GM23248 (cell line): ENCODE data around the gene GK2.

Experiments used
- EZH2 ChIP-seq: fragments of 200-600 bp; sonication (generic); IDR thresholded peaks from 2 replicates; pipeline ENCODE4 v1.6.1; 2018; ENCODE audit warnings: antibody characterized with exemption, mild to moderate bottlenecking; ENCODE audit not compliant: insufficient read depth, poor library complexity, severe bottlenecking
- EZH2phosphoT487 ChIP-seq: fragments of 200-600 bp; sonication (generic); IDR thresholded peaks from 2 replicates; pipeline ENCODE4 v1.6.1; 2018; ENCODE audit warnings: antibody characterized with exemption, moderate library complexity, mild to moderate bottlenecking, low read depth; ENCODE audit not compliant: insufficient read depth

- TF ChIP-seq EZH2phosphoT487 = no peak
- no peak for TF ChIP-seq EZH2
These were observed 5.2 kb upstream of the GK2 start for GRCh38 chr4:79413032-79413885.
